ENCODE results near the gene CDC14B.

The CDC14B gene

DNA sequence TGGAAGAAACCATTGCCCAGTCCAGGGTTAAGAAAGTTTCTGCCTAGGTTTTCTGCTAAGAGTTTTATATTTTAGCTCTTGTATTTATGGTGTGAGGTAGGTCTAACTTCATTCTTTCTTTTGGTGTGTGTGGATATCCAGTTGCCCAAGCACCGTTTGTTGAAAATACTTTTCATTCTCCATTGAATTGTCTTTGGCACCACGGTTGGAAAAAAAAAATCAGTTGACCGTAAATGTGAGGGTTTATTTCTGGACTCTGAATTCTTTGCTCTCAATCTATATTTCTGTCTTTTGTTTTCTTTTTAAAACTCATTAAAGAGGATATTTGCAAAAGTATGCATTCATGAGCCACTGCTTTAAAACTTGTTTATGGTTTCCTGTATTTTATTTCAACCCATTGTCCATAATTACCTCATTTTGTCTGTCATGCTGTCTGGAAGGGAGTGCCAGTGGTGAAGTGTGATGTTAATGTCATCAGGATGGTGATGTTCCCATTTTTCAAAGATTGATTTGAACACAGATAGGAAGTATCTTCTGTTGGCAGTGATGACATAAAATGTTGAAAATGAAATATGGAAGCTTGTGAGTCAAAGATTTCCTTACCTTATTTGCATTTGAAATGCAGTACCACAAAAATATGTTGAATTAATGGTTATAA lies 135.8 kb downstream of the CDC14B start:
- DNase-seq (ENCODE audit: low spot score), result no peak

DNA sequence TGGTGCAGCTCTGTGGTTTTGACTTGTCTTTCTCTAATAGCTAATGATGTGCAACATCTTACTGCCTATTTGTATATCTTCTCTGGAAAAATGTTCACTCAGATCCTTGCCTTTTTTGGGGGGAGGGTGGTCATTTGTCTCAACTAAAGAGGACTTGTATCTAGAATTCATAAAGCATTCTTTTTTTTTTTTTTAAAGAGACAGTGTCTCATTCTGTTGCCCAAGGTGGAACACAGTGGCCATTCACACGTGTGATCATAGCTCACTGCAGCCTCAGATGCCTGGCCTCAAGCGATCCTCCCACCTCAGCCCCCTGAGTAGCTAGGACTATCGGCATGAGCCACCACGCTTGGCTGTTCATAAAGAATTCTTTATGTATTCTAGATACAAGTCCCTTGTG lies 136.4 kb downstream of the CDC14B start:
- no peak for DNase-seq (ENCODE audit: low spot score)

DNA sequence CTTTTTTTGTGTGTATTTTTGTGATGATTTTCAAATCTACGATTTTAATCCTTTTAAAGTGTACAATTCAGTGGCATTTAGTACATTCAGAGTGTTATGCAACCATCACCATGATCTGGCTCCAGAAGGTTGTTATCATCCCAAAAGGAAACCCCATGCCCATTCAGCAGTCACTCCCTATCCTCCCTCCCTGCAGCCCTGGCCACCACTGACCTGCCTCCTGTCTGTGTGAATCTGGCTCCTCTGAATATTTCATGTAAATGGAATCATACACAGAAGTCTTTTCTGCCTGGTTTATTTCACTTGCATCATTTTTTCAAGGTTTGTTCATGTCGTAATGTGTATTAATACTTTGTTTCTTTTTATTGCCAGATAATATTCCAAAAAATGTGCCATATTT lies 137.2 kb downstream of the CDC14B start:
- DNase-seq (ENCODE audit: low spot score), result no peak

DNA sequence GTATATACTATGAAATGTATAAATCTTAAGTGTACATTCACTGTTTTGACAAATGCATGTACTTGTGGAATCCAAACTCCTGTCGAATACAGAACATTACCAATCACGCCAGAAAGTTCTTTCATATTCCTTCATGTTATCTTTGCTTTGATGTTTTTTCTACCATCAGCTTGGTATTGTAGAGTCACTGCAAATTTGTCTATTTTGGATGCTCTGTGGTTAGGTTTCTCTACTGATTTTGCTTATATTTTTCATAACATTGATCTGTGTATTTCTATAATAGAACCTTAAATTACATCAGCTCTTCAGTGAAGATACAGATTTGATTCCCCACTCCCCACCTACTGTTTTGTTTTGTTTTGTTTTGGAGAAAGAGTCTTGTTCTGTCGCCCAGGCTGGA lies 138.9 kb downstream of the CDC14B start:
- no peak for DNase-seq (ENCODE audit: low spot score)

DNA sequence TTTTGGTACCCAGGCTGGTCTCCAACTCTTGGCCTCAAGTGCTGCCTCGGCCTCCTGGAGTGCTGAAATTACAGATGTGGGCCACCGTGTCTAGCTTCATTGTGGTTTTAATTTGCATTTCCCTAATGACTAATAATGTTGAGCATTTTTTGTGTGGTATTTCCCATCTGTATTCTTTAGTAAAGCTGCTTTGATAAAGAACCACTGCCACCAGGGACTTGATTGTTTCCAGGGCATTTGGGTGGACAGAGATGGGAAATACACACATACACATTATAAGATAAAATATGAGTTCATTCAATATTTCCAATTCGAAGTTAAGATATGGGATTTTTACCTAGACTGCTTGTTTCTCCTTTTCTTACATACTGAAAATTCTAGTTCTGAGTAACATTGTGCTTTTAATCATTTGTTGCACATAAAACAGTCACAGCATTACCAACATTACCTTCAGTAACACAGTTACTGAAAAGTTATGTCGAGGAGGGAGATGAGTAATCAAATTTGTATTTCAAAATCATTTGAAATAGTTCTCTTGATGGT lies 140.7 kb downstream of the CDC14B start:
- no peak for DNase-seq (ENCODE audit: low spot score)

DNA sequence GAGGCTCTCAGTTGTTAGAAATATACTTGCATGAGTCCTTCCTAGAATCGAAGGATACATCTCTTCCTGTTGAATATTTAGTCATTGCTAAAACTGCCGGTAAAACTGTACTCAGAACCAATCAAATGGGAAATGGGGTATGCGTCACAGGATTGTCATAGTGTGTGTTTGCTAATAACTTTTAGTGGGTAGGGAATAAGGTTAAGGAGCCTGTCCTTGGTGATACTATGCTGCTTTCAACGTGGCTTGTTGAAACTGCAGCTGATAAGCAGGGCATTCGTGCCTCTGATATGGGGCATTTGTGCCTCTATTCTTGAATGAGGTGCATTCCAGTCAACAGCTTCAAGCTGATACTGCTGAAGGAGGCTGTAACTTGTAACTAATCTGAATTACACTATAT lies 143.1 kb downstream of the CDC14B start:
- DNase-seq (ENCODE audit: low spot score), result no peak

DNA sequence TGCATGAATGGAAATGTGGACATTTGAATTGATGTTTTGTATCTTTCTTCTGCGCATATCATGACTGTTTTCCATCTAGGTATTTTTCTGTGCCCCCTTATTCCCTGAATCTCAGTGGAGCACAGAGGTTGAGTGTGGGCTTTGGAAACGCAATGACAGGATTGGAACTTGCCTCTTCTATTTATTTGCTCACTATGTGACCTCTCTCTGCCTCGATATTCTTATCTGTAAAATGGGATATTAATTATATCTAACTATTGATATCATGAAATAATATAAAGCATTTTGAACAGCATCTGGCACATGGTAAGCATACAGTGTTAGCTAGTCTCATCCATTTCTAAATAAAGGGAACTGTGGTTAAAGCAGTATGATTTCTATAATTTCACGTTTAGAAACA lies 143.6 kb downstream of the CDC14B start:
- no peak for DNase-seq (ENCODE audit: low spot score)

DNA sequence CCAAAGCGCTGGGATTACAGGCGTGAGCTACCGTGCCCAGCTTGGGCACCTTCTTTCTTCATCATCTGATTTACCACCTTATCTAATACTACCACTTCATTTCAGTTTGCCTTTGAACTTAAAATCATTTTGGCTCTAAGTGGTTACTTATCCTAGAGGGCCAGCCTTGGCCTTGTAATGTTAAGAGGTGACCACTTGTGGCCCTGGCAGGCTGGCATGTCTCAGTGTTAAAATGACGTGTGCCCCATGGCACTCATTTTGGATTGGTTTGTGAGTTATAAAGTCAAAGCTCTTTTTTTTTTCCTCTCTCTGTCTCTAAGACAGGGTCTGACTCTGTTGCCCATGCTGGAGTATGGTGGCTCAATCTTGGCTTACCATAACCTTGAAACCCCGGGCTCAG lies 151.9 kb downstream of the CDC14B start:
- DNase-seq (ENCODE audit: low spot score), result no peak

DNA sequence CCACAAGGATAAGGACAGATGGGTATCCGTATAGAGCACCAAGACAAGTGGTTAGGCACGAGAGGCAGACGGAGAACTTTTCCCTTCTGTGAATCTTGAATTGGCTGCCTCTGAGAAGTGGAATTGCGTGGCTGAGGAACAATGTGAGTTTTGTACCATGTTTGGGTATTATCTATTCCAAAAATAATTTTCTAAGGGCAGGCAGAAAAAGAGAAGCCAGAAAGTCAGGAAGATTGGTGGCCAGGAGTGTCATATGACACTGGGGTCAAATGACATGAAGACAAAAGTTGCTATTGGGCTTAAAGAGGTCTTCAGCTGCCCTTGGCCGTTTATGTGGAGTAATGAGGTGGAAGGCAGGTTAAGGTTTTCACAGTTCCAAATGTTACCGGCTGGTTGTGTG lies 155.2 kb downstream of the CDC14B start:
- no peak for DNase-seq (ENCODE audit: low spot score)

DNA sequence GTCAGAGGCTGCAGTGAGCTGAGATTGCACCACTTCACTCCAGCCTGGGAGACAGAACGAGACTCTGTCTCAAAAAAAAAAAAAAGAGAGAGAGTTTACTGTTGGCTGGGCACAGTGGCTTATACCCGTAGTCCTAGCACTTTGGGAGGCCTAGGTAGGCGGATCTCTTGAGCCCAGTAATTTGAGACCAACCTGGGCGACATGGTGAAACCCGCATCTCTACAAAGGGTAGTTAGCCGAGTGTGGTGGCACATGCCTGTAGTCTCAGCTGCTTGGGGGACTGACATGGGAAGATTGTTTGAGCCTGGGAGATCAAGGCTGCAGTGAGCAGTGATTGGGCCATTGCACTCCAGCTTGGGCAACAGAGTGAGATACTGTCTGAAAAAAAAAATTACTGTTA lies 157.1 kb downstream of the CDC14B start:
- DNase-seq (ENCODE audit: low spot score), result no peak

DNA sequence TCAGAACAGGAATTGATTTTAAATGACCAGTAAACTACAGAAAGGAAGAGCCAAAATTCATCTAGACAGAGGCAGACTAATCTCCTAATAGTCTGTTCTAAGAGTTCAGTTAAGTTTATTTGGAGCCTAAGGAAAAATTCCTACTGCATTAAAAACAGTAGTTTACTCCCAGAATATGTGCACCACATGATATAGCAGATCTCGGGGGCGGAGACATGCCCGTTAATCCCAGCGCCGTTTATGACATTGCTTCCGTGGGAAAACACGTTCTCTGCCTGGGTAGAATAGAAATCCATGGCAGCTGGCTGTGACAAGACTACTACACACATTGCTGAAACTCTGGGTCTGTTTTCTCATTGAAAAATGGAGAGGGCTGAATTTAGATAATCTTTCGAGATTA lies 158.3 kb downstream of the CDC14B start:
- DNase-seq (ENCODE audit: low spot score), result no peak

DNA sequence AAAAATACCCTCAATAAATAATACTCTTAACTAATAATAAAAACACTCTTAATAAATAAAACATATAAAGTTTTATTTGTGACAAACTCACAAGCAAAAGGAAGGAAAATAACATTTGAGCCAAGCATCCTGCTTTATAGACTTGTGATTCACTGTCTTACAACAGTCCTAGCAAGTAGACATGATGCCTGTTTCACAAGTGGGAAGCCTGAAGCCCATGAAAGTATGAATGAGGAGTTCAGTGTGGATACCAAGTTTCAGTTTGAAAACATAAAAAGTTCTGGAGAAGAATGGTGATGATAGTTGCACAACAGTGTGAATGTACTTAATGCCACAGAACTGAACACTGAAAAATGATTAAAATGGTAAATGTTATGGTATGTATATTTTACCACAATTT lies 158.8 kb downstream of the CDC14B start:
- peak; percentile 68 for DNase-seq (ENCODE audit: low spot score)

DNA sequence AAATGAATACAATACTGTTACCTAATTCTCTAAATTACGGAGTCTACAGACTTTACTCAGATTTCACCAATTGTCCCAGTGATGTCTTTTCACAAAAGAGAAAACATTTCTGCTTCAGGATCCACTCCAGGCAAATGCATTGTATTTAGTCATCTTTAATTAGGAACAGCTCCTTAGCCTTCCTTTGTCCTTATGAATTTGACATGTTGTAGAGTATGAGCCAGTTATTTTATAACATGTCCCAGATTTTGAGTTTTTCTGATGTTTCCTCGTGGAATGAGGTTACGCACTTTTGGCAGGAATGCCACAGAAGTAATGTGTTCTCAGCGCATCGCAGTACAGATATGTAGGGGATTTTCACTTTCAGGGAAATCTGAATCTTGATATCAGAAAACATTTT lies 159.2 kb downstream of the CDC14B start:
- DNase-seq (ENCODE audit: low spot score), result peak; percentile 52

DNA sequence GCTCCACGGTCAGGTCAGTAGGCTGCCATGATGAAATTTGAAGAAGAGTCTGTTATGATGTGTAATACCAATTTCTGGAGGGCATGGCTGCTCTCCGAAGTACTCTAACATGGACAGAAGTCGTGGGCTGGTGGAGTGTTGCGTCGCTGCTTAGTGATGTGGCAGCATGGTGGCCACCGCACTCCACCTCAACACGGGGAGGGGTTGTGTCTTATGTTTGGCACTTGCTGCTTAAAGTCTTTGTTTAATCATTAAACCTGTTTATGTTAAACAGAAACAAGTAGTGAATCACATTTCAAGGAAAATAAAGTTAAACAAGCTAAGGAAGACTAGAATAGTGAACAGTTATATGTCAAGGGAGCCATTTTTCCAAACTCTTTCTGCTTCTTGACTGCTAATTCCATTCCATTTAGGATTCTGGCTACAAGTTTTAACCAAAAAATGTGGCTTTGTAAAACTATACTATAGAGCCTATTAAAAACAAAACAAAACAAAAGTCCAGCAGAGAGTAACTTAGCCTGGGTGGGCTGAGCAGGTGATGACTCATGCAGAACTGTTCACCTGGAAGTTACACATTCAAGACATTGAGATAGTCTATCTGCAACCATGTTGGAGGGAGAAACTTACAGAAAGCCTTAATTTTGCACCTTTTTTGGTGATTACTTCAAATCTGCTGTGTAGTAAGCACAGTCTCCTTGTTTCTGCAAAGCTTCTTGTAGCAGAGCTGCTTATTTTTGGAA lies 160.2 kb downstream of the CDC14B start:
- DNase-seq (ENCODE audit: low spot score), result no peak

DNA sequence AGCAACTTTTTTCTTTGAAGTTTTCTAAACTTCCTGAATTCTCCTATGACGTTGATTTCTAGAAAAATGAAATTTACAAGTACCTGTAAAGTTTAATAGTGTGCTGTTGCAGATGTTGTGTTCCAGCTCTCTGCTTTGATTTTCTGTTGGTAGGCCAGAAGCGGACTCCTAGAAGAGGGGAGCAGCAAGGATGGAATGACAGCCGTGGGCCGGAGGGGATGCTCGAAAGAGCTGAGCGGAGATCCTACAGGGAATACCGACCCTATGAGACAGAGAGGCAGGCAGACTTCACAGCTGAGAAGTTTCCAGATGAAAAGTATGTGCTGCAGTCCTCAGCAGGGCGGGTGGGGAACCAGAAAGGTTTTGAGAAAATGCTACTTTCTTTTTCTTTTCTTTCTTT lies 161.4 kb downstream of the CDC14B start:
- DNase-seq (ENCODE audit: low spot score), result no peak

DNA sequence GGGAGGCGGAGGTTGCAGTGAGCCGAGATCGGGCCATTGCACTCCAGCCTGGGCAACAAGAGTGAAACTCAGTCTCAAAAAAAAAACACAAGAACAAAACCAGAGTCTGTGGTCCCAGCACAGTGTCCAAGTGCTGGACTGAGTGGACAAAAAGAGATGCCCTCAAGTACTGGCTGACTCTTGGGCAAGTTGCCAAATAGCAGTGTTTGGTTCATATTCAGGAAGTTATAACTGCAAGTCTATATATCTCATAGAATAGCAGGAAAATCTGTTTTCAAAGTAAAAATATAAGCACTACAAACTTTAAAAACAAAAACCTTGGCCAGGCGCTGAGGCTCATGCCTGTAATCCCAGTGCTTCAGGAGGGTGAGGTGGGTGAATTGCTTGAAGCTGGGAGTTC lies 162.4 kb downstream of the CDC14B start:
- DNase-seq (ENCODE audit: low spot score), result no peak

DNA sequence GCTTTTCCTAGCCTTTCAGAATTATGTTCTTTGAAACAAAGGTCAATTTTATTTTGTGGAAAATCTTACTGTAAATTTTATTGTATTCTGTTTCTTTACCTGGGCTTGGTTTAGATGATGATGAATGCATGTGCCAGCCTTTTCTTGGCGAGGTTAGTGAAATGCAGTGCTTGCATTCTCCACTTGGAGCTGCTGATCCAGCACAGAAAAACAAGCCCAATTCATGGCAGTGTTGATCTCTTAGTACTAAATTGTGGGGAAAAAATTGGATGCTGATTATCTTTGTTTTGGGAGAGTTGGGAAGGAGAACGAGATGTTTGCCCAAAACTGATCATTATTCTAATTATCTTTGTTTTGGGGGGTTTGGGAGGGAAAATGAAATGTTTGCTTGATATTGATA lies 166.0 kb downstream of the CDC14B start:
- peak; percentile 72 for DNase-seq (ENCODE audit: low spot score)

DNA sequence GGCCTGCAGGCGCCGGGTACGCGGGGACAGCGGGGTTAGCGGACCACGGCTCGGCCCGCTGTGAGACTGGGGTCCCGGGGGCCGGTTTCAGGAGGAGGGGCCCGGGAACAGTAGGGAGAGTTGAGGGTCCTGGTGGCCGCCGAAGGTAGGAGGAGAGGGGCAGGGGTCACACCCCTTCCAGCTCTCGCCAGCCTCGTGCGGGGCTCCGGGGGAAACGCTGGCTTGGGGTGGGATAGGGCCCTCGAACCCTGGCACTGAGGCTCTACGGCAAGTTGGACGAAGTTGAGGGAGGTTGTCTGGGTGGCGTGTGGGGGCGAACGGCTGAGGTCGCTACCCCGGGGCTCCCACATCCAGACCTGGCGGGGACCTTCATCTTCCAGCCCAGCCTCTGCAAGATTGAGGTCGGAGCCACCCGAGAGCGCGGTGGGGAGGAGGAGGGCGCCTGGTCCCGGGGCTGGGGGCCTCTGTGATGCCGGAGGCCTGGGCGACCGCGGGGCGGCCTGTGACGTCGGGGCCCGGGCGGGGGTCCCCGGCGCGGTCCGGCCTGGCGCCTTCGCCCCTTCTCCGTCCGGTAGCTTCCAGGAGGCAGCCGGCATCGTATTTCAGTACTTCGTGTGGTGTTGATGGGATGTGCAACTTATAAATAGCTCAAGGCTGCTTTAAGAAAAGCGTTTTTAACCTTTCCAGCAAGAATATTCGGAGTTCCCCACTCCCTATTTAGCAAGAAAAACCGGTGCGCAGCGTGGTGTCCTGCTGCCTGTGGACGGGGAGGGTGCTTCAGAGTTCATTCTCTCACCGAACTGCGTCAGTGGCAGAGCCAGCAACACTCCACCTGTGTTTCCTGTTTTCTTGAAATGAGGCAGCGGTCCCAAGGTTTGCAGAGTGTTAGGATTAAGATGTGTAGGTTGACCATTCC lies 168.8 kb downstream of the CDC14B start:
- DNase-seq (ENCODE audit: low spot score), result peak; percentile 41
